ENCODE measurements around the gene NAA25. TPM values are rescaled to one million over a fixed set of nuclear protein-coding genes. Genes with fewer than 3 reads are reported as not detected.
A peak's percentile ranks its signal among the peaks of the same experiment; 100 is the strongest.

The NAA25 gene
- total RNA-seq, 1 donor from 2014 or later, result 37.4 TPM

DNA sequence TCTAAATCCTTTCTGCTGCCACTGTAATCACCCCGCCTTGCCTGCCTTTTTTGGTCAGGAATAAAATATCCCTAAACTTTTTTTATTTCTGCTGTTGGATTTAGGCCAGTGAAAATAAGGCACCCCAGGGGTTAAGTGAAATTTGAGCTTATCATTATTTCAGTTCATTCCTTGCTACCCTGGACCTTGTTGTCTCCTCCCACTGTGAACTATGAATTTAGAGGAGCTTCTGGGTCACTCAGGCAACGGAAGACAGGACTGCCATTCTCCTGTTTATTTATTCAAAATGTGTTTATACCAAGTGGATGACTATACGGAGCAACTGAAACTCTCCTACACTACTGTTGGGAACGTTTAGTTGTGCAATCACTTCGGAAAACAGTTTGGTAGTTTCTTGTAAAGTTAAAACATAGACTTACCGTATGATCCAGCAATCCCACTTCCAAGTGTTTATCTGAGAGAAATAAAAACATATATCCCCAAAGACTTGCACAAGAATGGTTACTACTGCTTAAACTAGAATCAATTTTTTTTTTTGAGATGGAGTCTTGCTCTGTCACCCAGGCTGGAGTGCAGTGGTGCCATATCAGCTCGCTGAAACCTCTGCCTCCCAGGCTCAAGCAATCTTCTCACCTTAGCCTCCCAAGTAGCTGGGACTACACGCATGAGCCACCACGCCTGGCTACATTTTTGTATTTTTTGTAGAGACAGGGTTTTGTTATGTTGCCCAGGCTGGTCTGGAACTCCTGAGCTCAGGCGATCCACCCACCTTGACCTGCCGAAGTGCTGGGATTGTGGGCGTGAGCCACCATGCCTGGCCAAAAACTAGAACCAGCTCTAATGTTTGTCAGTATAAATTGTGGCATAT is 14.5 kb upstream of the NAA25 start:
- H3K4me1 Mint-ChIP-seq, result peaks cover 26% of the 10 kb centered on the region
- H3K4me3 Mint-ChIP-seq, result no peak overlapping the region
- peak overlapping the region; percentile 12 for H3K27ac Mint-ChIP-seq
- H3K9me3 Mint-ChIP-seq, result no peaks in the 10 kb centered on the region
- no peak for DNase-seq (ENCODE audit: low spot score in 2 of 2, unreplicated experiment in 2 of 2)
- H3K36me3 Mint-ChIP-seq, result no peaks in the 10 kb centered on the region
- H3K27me3 Mint-ChIP-seq (ENCODE audit: low read depth), result no peaks in the 10 kb centered on the region
- TF ChIP-seq, protein P1, sequence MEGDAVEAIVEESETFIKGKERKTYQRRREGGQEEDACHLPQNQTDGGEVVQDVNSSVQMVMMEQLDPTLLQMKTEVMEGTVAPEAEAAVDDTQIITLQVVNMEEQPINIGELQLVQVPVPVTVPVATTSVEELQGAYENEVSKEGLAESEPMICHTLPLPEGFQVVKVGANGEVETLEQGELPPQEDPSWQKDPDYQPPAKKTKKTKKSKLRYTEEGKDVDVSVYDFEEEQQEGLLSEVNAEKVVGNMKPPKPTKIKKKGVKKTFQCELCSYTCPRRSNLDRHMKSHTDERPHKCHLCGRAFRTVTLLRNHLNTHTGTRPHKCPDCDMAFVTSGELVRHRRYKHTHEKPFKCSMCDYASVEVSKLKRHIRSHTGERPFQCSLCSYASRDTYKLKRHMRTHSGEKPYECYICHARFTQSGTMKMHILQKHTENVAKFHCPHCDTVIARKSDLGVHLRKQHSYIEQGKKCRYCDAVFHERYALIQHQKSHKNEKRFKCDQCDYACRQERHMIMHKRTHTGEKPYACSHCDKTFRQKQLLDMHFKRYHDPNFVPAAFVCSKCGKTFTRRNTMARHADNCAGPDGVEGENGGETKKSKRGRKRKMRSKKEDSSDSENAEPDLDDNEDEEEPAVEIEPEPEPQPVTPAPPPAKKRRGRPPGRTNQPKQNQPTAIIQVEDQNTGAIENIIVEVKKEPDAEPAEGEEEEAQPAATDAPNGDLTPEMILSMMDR (IDR thresholded peaks at IDR 0.05; ENCODE audit: unreplicated experiment), result no peak

- Mint-ChIP-seq H3K27me3 (ENCODE audit: low read depth) (no peaks in the 10 kb centered on the region), H3K4me1 (peaks cover 25% of the 10 kb centered on the region), H3K4me3 (no peak overlapping the region), H3K9me3 (no peaks in the 10 kb centered on the region), H3K27ac (peak overlapping the region; percentile 54), H3K36me3 (no peaks in the 10 kb centered on the region)
- TF ChIP-seq, protein P1 (IDR thresholded peaks at IDR 0.05; ENCODE audit: unreplicated experiment), result no peak
- peak in 1 of 2 experiments; percentile 54 for DNase-seq (ENCODE audit: low spot score in 2 of 2, unreplicated experiment in 2 of 2)
Measured at GRCh38 chr12:112121780-112122565, 13.4 kb upstream of the NAA25 start.

GRCh38 chr12:112117685-112118084 is 9.1 kb upstream of the NAA25 start:
- Mint-ChIP-seq H3K36me3 (no peaks in the 10 kb centered on the region), H3K27ac (no peak overlapping the region), H3K27me3 (ENCODE audit: low read depth) (no peaks in the 10 kb centered on the region), H3K9me3 (no peaks in the 10 kb centered on the region), H3K4me3 (no peak overlapping the region), H3K4me1 (peaks cover 18% of the 10 kb centered on the region)
- TF ChIP-seq, protein P1 (IDR thresholded peaks at IDR 0.05; ENCODE audit: unreplicated experiment), result no peak
- DNase-seq (ENCODE audit: low spot score in 2 of 2, unreplicated experiment in 2 of 2), result no peak

GRCh38 chr12:112116232-112117060 is 7.9 kb upstream of the NAA25 start:
- no peaks in the 10 kb centered on the region for H3K36me3 Mint-ChIP-seq

More at GRCh38 chr12:112116232-112117060, 7.9 kb upstream of the NAA25 start:
- Mint-ChIP-seq H3K27me3 (ENCODE audit: low read depth) (no peaks in the 10 kb centered on the region), H3K9me3 (no peaks in the 10 kb centered on the region), H3K27ac (peak overlapping the region; percentile 73), H3K4me1 (peaks cover 11% of the 10 kb centered on the region), H3K4me3 (peak overlapping the region; percentile 10)
- peak in 1 of 2 experiments; percentile 44 for DNase-seq (ENCODE audit: low spot score in 2 of 2, unreplicated experiment in 2 of 2)
- TF ChIP-seq, protein P1 (IDR thresholded peaks at IDR 0.05; ENCODE audit: unreplicated experiment), result no peak
